Stimulated activated CD8-positive, alpha-beta memory T cell treated with anti-CD3 and anti-CD28 coated beads, Interleukin-15, amount 100 ng/mL, for 48 hours (primary cell): ENCODE data around the gene FHIP1B.
"Not testable (repeated sequence)": the region's sequence is repeated elsewhere in the genome, so short reads cannot be mapped to it uniquely, and the experiment has no call there.

Experiments used
- DNase-seq, 2 donors: peaks; one replicate each; pipeline ENCODE4 v3.0.0-alpha.2; 2020; ENCODE audit warnings: low read depth in 2 of 2

FHIP1B gene

DNA sequence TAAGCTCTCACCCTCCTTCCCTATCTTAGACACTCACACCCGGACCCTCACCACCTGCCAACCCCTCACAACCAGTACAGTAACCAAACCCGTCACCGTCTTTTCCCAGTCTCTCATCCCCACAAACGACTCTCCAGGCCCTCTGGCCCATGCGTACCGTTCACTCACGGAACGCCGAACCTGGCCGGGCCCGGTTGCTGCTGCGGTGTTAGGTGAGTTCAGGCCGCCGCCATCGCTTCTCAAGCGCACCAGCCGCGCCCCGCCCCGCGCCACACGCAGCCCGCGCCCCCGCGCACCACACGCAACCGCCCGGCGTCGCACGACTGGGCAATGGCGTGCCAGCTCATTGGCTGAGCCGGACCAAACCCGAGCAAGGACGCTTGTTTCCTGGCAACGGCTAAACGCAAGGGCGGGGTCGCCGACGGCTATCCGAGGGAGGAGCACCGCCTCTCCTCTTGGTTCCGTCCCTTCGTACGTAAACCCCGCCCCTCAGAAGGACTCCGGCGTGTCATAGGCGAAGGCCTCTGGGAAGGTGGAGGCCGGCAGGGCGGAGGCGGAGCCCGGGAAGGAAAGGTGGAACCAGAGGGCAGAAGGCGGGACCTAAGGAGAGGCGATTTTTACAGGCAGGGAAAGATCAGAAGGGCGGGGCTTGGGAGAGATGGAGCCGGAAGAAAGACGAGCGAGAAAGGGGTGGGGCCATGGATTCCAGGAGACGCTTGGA lies at the start of gene FHIP1B:
Gene FHIP1B, minus strand, starts transcription at position 250 of the 721 bp plus-strand sequence. CDS start 10,120 bp downstream, outside the sequence.
- peak; percentile 100 for DNase-seq

DNA sequence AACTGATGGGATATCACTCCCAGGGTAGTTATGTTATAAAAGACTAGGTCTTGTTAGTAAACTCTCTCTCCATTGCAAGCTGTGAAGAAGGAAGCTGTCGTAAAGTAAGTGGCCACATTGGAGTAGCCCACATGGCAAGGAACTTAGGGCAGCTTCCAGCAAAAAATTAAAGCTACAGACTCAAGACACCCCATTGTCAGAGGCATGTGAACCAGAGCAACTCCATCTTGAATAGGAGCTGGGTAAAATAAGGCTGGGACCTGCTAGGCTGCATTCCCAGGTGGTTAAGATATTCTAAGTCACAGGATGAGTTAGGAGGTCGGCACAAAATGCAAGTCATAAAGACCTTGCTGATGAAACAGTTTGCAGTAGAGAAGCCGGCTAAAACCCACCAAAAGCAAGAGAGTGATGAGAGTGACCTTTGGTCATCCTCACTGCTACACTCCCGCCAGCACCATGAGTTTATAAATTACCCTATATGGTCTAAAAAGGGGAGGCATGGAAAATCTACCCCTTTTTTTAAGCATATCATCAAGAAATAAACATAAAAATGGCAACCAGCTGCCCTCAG lies 49.1 kb upstream of the FHIP1B start:
- no peak for DNase-seq

GRCh38 chr11:6280809-6281208 lies 46.4 kb upstream of the FHIP1B start:
- not testable (repeated sequence) for DNase-seq

GRCh38 chr11:6273188-6273587 lies 38.8 kb upstream of the FHIP1B start:
- no peak for DNase-seq

DNA sequence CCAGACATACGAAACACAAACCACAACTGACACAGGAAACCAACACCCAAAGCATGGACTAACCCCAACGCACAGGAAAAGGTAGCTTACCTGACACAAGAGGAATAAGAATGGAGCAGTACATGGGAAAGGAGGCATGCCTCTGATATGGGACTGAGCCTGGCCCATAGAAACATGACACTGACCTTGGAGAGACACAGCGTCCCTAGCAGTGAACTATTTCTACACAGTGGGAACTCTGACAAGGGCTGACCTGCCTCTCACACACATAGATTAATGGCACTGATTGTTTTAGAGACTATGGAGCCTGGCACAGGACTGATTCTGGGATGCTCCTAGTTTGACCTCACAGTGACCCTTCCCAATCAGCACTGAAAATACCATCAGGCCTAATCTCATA lies 37.2 kb upstream of the FHIP1B start:
- no peak for DNase-seq

- DNase-seq, result no peak
These were observed 36.3 kb upstream of the FHIP1B start for GRCh38 chr11:6270584-6271246.

GRCh38 chr11:6269994-6270393 lies 35.6 kb upstream of the FHIP1B start:
- DNase-seq, result no peak

DNA sequence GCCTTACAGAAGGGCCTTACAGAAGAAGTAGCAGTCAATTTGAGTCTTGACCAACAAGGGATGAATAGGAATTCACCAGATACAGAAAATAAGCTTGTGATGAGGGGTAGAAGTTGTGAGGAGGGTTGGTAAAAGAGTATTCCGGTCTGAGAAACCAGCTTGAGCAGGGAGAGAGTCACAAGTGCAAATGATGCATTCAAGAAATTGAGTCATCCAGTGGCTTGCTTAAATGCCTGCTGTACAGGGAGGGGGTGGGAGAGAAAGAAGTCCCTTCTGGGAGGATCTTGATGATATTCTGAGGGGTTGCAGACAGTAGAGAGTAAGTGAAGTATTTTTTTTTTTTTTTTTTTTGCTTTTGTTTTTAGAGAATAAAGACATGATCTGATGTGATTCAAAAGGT lies 34.4 kb upstream of the FHIP1B start:
- DNase-seq, result no peak

GRCh38 chr11:6263662-6264061 lies 29.2 kb upstream of the FHIP1B start:
- no peak for DNase-seq

GRCh38 chr11:6260207-6260726 lies 25.8 kb upstream of the FHIP1B start:
- no peak for DNase-seq

GRCh38 chr11:6258571-6259081 lies 24.2 kb upstream of the FHIP1B start:
- DNase-seq, result no peak

- DNase-seq, result no peak
These were observed 23.7 kb upstream of the FHIP1B start for GRCh38 chr11:6258141-6258540.

DNA sequence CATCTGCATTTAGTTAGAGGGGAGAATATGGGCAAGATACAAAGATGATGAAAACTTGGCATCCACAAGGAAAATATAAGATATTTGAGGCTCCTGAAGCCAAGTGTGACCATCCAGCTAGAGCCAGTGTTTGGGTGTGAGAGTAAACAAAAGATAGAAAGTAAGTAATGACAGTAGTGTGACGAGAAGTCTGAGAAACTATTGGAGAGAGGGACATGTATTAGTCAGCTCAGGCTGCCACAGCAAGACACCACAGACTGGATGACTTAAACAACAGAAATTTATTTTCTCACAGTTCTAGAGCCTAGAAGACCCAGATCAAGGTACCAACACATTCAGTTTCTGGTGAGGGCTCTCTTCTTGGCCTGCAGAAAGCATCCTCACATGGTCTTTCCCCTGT lies 18.8 kb upstream of the FHIP1B start:
- no peak for DNase-seq

GRCh38 chr11:6251990-6252473 lies 17.6 kb upstream of the FHIP1B start:
- DNase-seq, result no peak

DNA sequence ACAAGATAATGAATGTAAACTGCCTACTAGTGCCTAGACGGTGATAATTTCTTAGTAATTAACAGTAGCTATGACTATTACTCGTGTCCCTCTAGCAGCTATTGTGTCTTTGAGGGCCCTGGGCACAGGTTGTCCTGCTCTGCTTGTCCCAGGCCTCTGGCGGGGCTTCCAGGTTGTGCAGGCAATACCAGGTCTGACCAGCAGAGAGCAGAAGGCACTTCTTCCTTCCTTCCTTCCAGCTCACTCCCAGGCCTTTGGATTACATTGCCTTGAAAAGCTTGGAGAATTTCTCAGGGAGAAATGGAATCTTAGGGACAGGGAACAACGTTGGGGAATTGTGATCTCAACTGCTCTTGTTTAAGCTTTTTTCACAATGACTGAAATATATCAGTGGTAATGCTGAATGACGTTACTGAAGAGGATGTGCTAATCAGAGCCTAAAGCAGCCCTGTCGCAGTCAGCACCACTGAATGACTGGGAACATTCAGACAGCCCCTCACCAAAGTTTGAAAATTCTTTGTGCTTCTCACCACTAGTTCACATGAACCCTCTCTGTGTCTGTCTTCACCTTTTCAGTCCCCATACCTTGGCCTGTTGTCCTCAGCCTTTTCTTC lies 16.8 kb upstream of the FHIP1B start:
- DNase-seq, result peak in 1 of 2 donors; percentile 12

DNA sequence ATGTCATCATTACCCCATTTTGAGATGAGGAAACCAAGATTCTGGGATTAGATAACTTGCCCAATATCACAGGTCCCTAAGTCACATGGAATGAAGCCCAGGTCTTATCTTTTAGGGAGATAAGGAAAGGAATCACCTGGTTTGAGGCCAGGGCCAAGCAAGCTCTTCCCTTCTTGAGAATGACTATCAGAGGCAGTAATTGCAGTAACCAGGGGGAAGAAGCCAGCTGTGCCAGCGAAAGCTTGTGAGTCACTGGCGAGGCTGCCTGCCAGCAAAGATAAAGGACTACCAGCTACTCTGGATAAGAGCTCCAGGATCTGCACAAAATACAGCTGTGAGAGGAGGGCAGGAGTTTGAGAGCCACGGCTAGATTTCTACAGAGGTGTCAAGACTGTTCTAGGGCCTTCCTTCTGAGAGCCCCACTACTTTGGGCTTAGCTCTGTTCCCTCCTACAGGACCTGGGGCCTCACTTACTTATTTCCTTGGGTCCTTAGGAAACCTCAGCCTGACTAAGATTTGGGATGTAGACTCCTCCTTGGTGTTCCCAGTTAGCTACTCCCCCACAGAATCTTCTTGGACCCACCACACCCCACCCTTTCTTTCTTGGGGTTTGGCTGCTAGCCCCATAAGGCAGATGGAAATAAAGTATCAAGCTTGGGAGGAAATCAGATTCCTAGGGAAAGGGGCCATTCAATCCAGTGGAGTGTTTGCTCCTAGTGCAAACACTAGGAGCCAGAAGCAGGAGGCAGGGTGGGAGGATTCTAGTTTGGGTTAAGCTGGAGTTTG lies 15.5 kb upstream of the FHIP1B start:
- no peak for DNase-seq

- DNase-seq, result not testable (repeated sequence)
These were observed 14.5 kb upstream of the FHIP1B start for GRCh38 chr11:6248897-6249296.

DNA sequence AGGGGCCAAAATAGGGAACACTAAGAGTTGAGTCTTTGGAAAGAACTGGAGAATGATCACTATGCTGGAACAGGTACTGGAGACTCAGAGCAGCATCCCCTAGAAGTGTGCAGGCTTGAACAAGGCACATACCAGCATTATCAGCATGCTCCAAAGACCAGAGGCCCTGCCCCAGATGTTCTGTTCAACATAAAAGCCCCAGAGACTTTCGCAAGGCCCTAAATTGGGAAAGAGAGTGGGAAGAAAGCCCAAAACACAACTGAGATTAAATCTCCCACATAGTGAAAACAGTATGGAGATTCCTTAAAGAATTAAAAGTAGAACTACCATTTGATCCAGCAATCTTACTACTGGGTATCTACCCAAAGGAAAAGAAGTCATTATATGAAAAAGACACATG lies 13.8 kb upstream of the FHIP1B start:
- DNase-seq, result no peak

GRCh38 chr11:6245536-6245935 lies 11.1 kb upstream of the FHIP1B start:
- no peak for DNase-seq

DNA sequence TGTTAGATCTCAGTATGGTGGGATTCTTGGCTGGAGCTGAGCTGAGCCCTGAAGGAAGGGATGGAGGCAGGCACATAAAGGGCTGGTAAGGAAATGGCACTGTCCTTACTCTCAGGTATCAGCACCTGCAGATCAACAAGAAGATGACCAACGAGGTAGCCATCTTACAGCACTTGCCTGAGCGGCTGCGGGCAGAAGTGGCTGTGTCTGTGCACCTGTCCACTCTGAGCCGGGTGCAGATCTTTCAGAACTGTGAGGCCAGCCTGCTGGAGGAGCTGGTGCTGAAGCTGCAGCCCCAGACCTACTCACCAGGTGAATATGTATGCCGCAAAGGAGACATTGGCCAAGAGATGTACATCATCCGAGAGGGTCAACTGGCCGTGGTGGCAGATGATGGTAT lies 6.9 kb upstream of the FHIP1B start:
- DNase-seq, result no peak

GRCh38 chr11:6240781-6241180 lies 6.3 kb upstream of the FHIP1B start:
- no peak for DNase-seq
